ENCODE data around the gene PPP1R13L. TPM values are rescaled to one million over a fixed set of nuclear protein-coding genes. Genes with fewer than 3 reads are reported as not detected.
A peak's percentile ranks its signal among the peaks of the same experiment; 100 is the strongest.

The PPP1R13L gene
- total RNA-seq, 1 donor = 6.9 TPM

- H3K4me1 ChIP-seq (ENCODE audit: insufficient read depth, low read length) = peaks cover 5% of the 10 kb centered on the region
- H3K36me3 ChIP-seq (ENCODE audit: insufficient read depth, low read length) = peaks cover 10% of the 10 kb centered on the region
- peak within 1 kb of the TSS; percentile 84 for H3K27ac ChIP-seq (ENCODE audit: low read depth, low read length)
- no peak for TF ChIP-seq CTCF (IDR thresholded peaks at IDR 0.05; ENCODE audit: extremely low read depth, low read depth, low read length)
- no peaks in the 10 kb centered on the region for H3K9me3 ChIP-seq (ENCODE audit: low read depth, low read length)
- H3K4me3 ChIP-seq (ENCODE audit: insufficient read depth, low read length) = peak within 1 kb of the TSS; percentile 87
- H4K20me1 ChIP-seq (ENCODE audit: insufficient read depth, low read length) = no peaks in the 10 kb centered on the region
- H3K4me2 ChIP-seq (ENCODE audit: insufficient read depth, low read length) = peak within 1 kb of the TSS; percentile 79
- H3K27me3 ChIP-seq (ENCODE audit: insufficient read depth, low read length) = no peaks in the 10 kb centered on the region
- DNase-seq (ENCODE audit: insufficient read length, low spot score, missing footprints) = peak; percentile 100
- H3K79me2 ChIP-seq (ENCODE audit: insufficient read depth, low read length) = peaks cover 27% of the 10 kb centered on the region
- peak within 1 kb of the TSS; percentile 94 for H2AFZ ChIP-seq (ENCODE audit: low read length)
Observed at GRCh38 chr19:45370410-45371204, 34.3 kb downstream of the PPP1R13L start, which contains the start of gene ERCC2. TSS of gene ERCC2 (minus strand) at chr19:45370573. CDS start at chr19:45370540, 33 bp downstream.

GRCh38 chr19:45368737-45369340 lies 36.0 kb downstream of the PPP1R13L start:
- Histone ChIP-seq H3K4me2 (ENCODE audit: insufficient read depth, low read length) (peak overlapping the region; percentile 71), H4K20me1 (ENCODE audit: insufficient read depth, low read length) (no peaks in the 10 kb centered on the region), H3K27ac (ENCODE audit: low read depth, low read length) (no peak overlapping the region), H3K9me3 (ENCODE audit: low read depth, low read length) (no peaks in the 10 kb centered on the region), H3K4me1 (ENCODE audit: insufficient read depth, low read length) (peaks cover 5% of the 10 kb centered on the region), H3K36me3 (ENCODE audit: insufficient read depth, low read length) (peaks cover 19% of the 10 kb centered on the region), H3K79me2 (ENCODE audit: insufficient read depth, low read length) (peaks cover 30% of the 10 kb centered on the region), H3K4me3 (ENCODE audit: insufficient read depth, low read length) (peak overlapping the region; percentile 87), H3K27me3 (ENCODE audit: insufficient read depth, low read length) (no peaks in the 10 kb centered on the region), H2AFZ (ENCODE audit: low read length) (no peak overlapping the region)
- DNase-seq (ENCODE audit: insufficient read length, low spot score, missing footprints) = peak; percentile 64
- TF ChIP-seq CTCF (IDR thresholded peaks at IDR 0.05; ENCODE audit: extremely low read depth, low read depth, low read length) = no peak

- H2AFZ ChIP-seq (ENCODE audit: low read length) = no peak overlapping the region
- no peak overlapping the region for H3K27ac ChIP-seq (ENCODE audit: low read depth, low read length)
- H3K4me1 ChIP-seq (ENCODE audit: insufficient read depth, low read length) = peaks cover 5% of the 10 kb centered on the region
- no peaks in the 10 kb centered on the region for H4K20me1 ChIP-seq (ENCODE audit: insufficient read depth, low read length)
- peak; percentile 49 for DNase-seq (ENCODE audit: insufficient read length, low spot score, missing footprints)
- peaks cover 25% of the 10 kb centered on the region for H3K36me3 ChIP-seq (ENCODE audit: insufficient read depth, low read length)
- H3K4me3 ChIP-seq (ENCODE audit: insufficient read depth, low read length) = no peak overlapping the region
- no peaks in the 10 kb centered on the region for H3K27me3 ChIP-seq (ENCODE audit: insufficient read depth, low read length)
- peak overlapping the region; percentile 71 for H3K4me2 ChIP-seq (ENCODE audit: insufficient read depth, low read length)
- no peaks in the 10 kb centered on the region for H3K9me3 ChIP-seq (ENCODE audit: low read depth, low read length)
- peaks cover 30% of the 10 kb centered on the region for H3K79me2 ChIP-seq (ENCODE audit: insufficient read depth, low read length)
- no peak for TF ChIP-seq CTCF (IDR thresholded peaks at IDR 0.05; ENCODE audit: extremely low read depth, low read depth, low read length)
Observed at GRCh38 chr19:45368127-45368526, 36.7 kb downstream of the PPP1R13L start.

GRCh38 chr19:45364696-45365095 lies 40.2 kb downstream of the PPP1R13L start:
- Histone ChIP-seq H3K4me3 (ENCODE audit: insufficient read depth, low read length) (no peak overlapping the region), H3K4me1 (ENCODE audit: insufficient read depth, low read length) (peaks cover 5% of the 10 kb centered on the region), H3K27me3 (ENCODE audit: insufficient read depth, low read length) (no peaks in the 10 kb centered on the region), H3K79me2 (ENCODE audit: insufficient read depth, low read length) (peaks cover 27% of the 10 kb centered on the region), H3K9me3 (ENCODE audit: low read depth, low read length) (no peaks in the 10 kb centered on the region), H3K27ac (ENCODE audit: low read depth, low read length) (no peak overlapping the region), H4K20me1 (ENCODE audit: insufficient read depth, low read length) (peaks cover 16% of the 10 kb centered on the region), H3K36me3 (ENCODE audit: insufficient read depth, low read length) (peaks cover 49% of the 10 kb centered on the region), H3K4me2 (ENCODE audit: insufficient read depth, low read length) (no peak overlapping the region), H2AFZ (ENCODE audit: low read length) (no peak overlapping the region)
- TF ChIP-seq CTCF (IDR thresholded peaks at IDR 0.05; ENCODE audit: extremely low read depth, low read depth, low read length) = no peak
- DNase-seq (ENCODE audit: insufficient read length, low spot score, missing footprints) = peak; percentile 57
